Brain microvascular endothelial cell (primary cell): ENCODE measurements around the gene ARHGAP25.
A peak's percentile ranks its signal among the peaks of the same experiment; 100 is the strongest.

Experiments used
- DNase-seq: peaks from one replicate; pipeline ENCODE4 v3.0.0-alpha.2; 2020
- H3K27ac ChIP-seq: fragments of 250-450 bp; sonication (Bioruptor Pico); 2 replicates; pipeline ENCODE4 v1.5.1; 2020; ENCODE audit warnings: mild to moderate bottlenecking, moderate library complexity
- H3K27me3 ChIP-seq: fragments of 250-450 bp; sonication (Bioruptor Pico); replicated peaks from 2 replicates; pipeline ENCODE4 v1.5.1; 2020; ENCODE audit warnings: mild to moderate bottlenecking
- H3K36me3 ChIP-seq: fragments of 250-450 bp; sonication (Bioruptor Pico); replicated peaks from 2 replicates; pipeline ENCODE4 v1.5.1; 2020; ENCODE audit warnings: mild to moderate bottlenecking
- H3K4me3 ChIP-seq: 2 replicates; pipeline ENCODE4 v1.5.1; 2011; ENCODE audit warnings: low read depth, mild to moderate bottlenecking, control low read depth, low read length, moderate library complexity
- CTCF ChIP-seq: IDR thresholded peaks from 2 replicates; pipeline ENCODE4 v1.5.1; 2011; ENCODE audit warnings: low read depth, mild to moderate bottlenecking, moderate library complexity, low read length, control low read depth, inconsistent platforms; ENCODE audit errors: missing control alignments
- in situ Hi-C: cut with HindIII; loops from 2 replicates; pipeline ENCODE4 v1.10.0; 2017; ENCODE audit warnings: low sequenced_read_pairs, low pct_ligation_motif_present

ARHGAP25 gene

GRCh38 chr2:68721482-68722101 is 13.0 kb upstream of the ARHGAP25 start:
- H3K36me3 ChIP-seq = no peaks in the 10 kb centered on the region
- H3K27me3 ChIP-seq = no peaks in the 10 kb centered on the region
- H3K27ac ChIP-seq = no peak overlapping the region
- H3K4me3 ChIP-seq = no peak overlapping the region
- in situ Hi-C loops = no loop called here
- no peak for DNase-seq
- TF ChIP-seq CTCF = no peak

GRCh38 chr2:68722712-68723111 is 11.9 kb upstream of the ARHGAP25 start:
- Histone ChIP-seq H3K27ac (no peak overlapping the region), H3K36me3 (no peaks in the 10 kb centered on the region), H3K27me3 (no peaks in the 10 kb centered on the region), H3K4me3 (no peak overlapping the region)
- TF ChIP-seq CTCF = peak; percentile 35
- DNase-seq = no peak
- in situ Hi-C loops = no loop called here

- in situ Hi-C loops = no loop called here
- Histone ChIP-seq H3K4me3 (no peak overlapping the region), H3K36me3 (no peaks in the 10 kb centered on the region), H3K27me3 (no peaks in the 10 kb centered on the region), H3K27ac (no peak overlapping the region)
- DNase-seq = no peak
- no peak for TF ChIP-seq CTCF
Observed at GRCh38 chr2:68723181-68723580, 11.4 kb upstream of the ARHGAP25 start.

- Histone ChIP-seq H3K36me3 (no peaks in the 10 kb centered on the region), H3K27ac (no peak overlapping the region), H3K27me3 (no peaks in the 10 kb centered on the region), H3K4me3 (no peak overlapping the region)
- TF ChIP-seq CTCF = no peak
- DNase-seq = no peak
- in situ Hi-C loops = no loop called here
Observed at GRCh38 chr2:68726100-68726499, 8.5 kb upstream of the ARHGAP25 start.

GRCh38 chr2:68726608-68727367 is 7.8 kb upstream of the ARHGAP25 start:
- no peaks in the 10 kb centered on the region for H3K27me3 ChIP-seq
- TF ChIP-seq CTCF = no peak
- H3K27ac ChIP-seq = no peak overlapping the region
- DNase-seq = no peak
- no peak overlapping the region for H3K4me3 ChIP-seq
- no peaks in the 10 kb centered on the region for H3K36me3 ChIP-seq
- in situ Hi-C loops = no loop called here
